DMS 273 (cell line): ENCODE results near the gene BORCS5.

Source experiments
- DNase-seq: peaks from one replicate; lab custom pipeline; 2025; ENCODE audit not compliant: unreplicated experiment; lab: John Stamatoyannopoulos, UW

The BORCS5 gene

DNA sequence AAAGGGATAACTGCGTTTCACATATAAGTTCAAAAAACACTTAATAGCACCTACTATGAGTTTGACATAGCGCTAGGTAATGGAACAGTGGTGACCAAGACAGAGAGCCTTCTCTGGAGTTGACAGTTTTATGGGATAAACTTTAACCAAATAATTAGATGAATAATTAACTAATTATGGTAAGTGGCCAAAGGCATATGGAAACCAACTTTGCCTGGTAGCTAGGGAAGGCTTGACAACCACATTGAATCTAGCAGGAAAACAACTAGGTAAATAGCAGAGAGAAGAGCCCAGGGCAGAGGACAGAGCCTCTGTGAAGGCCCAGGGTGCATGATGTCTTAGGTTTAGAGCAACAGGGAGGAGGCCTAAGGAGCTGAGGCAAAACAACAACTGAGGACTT, 153.7 kb downstream of the BORCS5 start:
- no peak for DNase-seq

DNA sequence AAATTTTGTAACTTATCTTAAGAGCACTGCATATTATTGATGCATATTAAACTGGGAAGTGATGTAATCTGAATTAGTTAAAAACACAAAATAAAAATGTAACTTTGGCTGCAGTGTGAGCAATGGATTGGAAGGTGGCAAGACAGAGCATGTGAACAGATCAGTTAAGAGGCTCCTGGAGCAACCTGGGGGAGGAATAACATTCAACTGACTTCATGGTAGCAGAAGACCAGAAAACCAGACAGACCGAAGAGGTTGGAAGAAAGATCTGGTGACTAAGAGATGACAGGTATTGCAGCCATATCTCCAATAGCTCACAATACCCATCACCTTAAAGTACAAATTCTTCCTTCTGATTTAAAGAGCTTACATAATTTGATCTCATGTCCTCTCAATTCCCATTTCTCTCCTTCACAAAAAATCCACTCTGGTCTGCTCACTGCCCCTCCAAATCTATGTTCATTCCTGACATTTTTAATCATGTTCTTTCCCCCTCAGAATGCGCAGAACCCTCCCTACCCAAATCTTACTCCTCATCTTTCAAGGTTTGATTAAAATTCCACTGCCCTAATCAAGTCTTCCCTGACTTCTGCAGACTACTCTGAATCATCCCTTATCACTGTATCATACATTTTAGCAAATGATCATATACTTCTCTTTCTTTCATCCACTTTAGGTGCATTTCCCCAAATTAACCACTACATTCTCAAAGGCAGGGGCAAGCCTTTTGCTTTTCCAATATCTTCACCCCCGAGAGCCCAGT, 154.3 kb downstream of the BORCS5 start:
- no peak for DNase-seq

DNA sequence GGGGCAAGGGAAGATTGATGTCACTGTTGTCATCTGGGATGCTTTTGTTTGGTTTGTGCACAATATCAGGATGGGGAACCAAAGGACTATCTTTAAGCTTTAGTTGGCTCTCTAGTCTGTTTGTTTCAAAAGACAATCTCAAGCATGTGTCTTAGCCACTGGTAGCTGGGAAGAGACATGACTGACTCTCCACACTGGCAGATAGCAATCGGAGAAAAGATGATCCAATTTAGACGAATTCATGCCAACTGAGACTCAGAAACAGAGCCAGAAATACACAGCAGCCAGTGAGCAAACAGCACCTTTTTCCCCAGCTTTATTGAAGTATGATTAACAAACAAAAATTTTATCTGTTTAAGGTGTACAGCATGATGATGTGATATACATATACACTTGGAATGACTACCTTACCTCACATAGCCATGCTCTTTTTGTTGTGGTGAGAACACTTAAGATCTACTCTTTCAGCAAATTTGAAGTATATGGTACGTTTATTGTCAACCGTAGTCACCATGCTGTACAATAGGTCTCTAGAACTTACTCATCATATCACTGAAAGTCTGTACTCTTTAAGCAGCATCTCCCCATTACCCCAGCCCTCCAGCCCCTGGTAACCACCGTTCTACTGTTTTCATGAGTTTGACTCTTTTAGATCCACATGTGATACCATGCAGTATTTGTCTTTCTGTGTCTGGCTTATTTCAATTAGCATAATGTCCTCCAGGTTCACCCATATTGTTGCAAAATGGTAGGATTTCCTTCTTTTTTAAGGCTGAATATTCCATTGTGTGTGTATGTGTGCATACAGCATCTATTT, 155.2 kb downstream of the BORCS5 start:
- no peak for DNase-seq

DNA sequence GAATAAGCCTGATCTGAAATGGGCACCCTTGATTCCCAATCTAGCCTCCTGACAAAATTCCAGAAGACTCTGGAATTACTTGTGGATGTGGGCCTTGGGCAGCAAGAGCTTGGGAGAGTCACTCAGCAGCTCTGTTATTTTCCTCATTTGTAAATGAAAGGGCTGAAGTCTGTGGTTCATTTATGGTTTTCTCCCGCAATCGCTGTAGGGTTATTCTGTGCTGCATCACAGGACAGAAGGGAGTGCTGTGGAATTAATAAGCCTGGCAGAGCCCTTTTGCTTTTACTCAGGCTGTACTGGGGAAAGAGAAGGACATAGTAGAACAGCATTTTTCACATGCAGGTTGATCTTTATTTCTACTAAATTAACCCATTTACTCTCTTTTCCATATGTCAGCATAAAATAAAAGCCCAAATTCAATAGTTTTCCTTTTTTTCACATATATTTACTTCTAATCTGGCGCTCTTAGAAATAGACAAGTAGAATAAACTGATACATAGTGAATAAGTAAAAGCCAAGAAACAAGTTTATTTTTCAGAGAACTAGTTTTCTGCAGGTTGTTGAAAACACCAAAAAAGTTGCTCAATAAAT, 156.6 kb downstream of the BORCS5 start:
- DNase-seq: no peak

DNA sequence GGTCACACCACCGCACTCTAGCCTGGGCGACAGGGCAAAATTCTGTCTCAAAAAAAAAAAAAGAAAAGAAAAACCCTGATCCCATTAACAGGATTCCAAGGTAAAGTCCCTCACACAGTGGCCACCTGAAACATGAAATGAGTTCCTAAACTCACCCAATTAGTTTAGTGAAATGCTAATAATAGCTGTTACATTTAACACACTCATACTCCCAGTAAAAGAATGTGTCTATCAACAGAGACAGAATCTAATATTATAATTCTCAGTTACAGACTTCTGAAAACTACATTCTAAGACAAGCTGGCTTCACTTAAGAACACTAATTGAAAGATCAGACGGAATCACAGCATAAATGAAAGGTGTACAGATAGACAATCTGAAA, 161.6 kb downstream of the BORCS5 start:
- no peak for DNase-seq

DNA sequence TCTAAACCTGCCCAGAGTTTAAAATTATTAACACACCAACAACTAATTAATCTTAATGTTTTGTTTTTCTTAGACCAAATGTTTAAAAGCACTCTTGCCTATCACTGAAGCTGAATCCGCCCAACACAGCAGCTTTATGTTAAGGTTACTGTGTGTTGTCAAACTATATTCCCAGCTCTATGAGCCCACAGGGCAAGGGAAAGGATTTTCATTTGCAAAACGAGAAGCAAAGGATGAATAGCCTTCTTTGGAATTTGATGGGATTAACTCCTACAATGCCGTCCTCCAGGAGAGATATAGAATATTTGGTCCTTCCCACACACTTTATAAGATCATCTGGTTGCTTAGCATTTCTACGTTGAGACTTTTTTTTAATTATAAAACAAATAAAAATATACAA, 162.0 kb downstream of the BORCS5 start:
- no peak for DNase-seq
